ENCODE results near the gene IL6R.

DNA sequence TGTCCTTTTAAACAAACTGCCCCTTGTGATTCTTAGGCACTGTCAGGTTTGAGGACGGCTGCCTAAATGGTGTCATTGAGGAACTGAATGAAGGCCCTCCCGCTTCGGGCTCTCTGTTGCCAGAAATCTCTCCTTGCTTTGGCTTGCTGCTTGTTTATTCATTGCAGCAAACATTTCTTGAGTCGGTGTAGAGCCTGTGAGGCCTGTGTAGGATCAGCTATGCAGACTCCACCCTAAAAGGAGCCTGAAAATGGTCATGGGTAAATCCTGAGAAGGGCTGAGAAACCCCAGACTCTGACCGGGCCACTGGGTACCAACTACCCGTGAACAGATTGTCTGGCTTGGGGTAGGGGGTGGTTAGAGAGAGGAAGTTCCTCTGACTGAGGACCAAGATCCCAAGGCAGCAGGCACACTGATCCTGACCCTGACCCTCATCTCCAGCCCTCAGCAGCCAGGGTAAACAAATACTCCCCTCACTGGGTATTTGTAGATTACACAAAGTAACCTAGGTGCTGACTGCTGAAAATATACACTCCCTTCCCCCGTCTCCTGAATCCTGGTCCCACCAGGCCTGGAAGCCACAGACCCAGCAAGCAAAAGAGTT lies 3.1 kb downstream of the IL6R start:
- TF ChIP-seq, protein P1, sequence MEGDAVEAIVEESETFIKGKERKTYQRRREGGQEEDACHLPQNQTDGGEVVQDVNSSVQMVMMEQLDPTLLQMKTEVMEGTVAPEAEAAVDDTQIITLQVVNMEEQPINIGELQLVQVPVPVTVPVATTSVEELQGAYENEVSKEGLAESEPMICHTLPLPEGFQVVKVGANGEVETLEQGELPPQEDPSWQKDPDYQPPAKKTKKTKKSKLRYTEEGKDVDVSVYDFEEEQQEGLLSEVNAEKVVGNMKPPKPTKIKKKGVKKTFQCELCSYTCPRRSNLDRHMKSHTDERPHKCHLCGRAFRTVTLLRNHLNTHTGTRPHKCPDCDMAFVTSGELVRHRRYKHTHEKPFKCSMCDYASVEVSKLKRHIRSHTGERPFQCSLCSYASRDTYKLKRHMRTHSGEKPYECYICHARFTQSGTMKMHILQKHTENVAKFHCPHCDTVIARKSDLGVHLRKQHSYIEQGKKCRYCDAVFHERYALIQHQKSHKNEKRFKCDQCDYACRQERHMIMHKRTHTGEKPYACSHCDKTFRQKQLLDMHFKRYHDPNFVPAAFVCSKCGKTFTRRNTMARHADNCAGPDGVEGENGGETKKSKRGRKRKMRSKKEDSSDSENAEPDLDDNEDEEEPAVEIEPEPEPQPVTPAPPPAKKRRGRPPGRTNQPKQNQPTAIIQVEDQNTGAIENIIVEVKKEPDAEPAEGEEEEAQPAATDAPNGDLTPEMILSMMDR (conservative IDR thresholded peaks at IDR 0.05) = no peak
- no peak; the same call in 1 of the 2 replicates for TF ChIP-seq ZFX (IDR thresholded peaks at IDR 0.05)
